Measurements from ENCODE around the gene PKD1. TPM values are rescaled to one million over a fixed set of nuclear protein-coding genes. Genes with fewer than 3 reads are reported as not detected.

Gene PKD1
- total RNA-seq, 1 experiment from 2014 or later, result 137 TPM

GRCh38 chr16:2043667-2044451 is 91.8 kb downstream of the PKD1 start (continued):
- TF ChIP-seq REST (IDR thresholded peaks at IDR 0.05; ENCODE audit: low read depth) (no peak), ELF1 (IDR thresholded peaks at IDR 0.05; ENCODE audit: borderline replicate concordance, low read depth) (no peak), CEBPB (IDR thresholded peaks at IDR 0.05; ENCODE audit: low read depth) (no peak), POLR2A (IDR thresholded peaks at IDR 0.05; ENCODE audit: borderline replicate concordance, extremely low read depth, insufficient read depth, insufficient read length) (no peak), SP1 (IDR thresholded peaks at IDR 0.05; ENCODE audit: low read depth) (no peak), JUND (IDR thresholded peaks at IDR 0.05) (no peak), TCF7L2 (IDR thresholded peaks at IDR 0.05; ENCODE audit: borderline replicate concordance, extremely low read depth, insufficient read depth, insufficient read length) (no peak)

GRCh38 chr16:2042986-2043666 is 92.6 kb downstream of the PKD1 start:
- TF ChIP-seq SIN3A (IDR thresholded peaks at IDR 0.05; ENCODE audit: low read depth) (no peak), SP1 (IDR thresholded peaks at IDR 0.05; ENCODE audit: low read depth) (no peak), RAD21 (IDR thresholded peaks at IDR 0.05; ENCODE audit: low read depth) (no peak), SRF (IDR thresholded peaks at IDR 0.05; ENCODE audit: low read depth) (no peak), JUND (IDR thresholded peaks at IDR 0.05) (no peak), CEBPB (IDR thresholded peaks at IDR 0.05; ENCODE audit: low read depth) (no peak)
- no peaks in the 10 kb centered on the region for H3K27me3 ChIP-seq (ENCODE audit: insufficient read depth, low read length)
- H3K27ac ChIP-seq (ENCODE audit: low read depth, low read length), result no peak overlapping the region
- DNase-seq (ENCODE audit: low read depth, low spot score) (no peak), ATAC-seq (no peak)
- no peak overlapping the region for H3K4me2 ChIP-seq (ENCODE audit: low read length)
- no peaks in the 10 kb centered on the region for H3K36me3 ChIP-seq (ENCODE audit: control insufficient read depth in 1 of 2, insufficient read depth in 2 of 2, low read length in 2 of 2)
- H3K9ac ChIP-seq (ENCODE audit: low read length), result no peak overlapping the region
- ChIA-PET POLR2A (no interaction called here), CTCF (no interaction called here), RAD21 (ENCODE audit: low non-redundant PET in 1 of 2, low total read pairs in 2 of 2, uncharacterized antibody in 2 of 2, unreplicated experiment in 2 of 2) (no interaction called here)
- H2AFZ ChIP-seq (ENCODE audit: low read depth, low read length, poor library complexity, severe bottlenecking), result no peak overlapping the region
- H3K9me2 ChIP-seq (ENCODE audit: insufficient read depth), result no peaks in the 10 kb centered on the region
- peaks cover 3% of the 10 kb centered on the region; the same call in 1 of the 2 replicates for H3K79me2 ChIP-seq (ENCODE audit: insufficient read depth, low read length)
- no peaks in the 10 kb centered on the region for H3K9me3 ChIP-seq (ENCODE audit: control insufficient read depth in 1 of 2, insufficient read depth in 1 of 2, low read depth in 1 of 2, low read length in 2 of 2)
- no TSS peak for BruUV-seq (replicated peaks)
- no peaks in the 10 kb centered on the region for H4K20me1 ChIP-seq (ENCODE audit: insufficient read depth)
- intact Hi-C loops (cut with micrococcal nuclease), result no loop called here
- no peak overlapping the region for H3K4me3 ChIP-seq (replicated peaks in 1 of 2; ENCODE audit: low read depth in 1 of 2, low read length in 2 of 2)
- H3K4me1 ChIP-seq (ENCODE audit: control insufficient read depth in 1 of 2, insufficient read depth in 2 of 2, low read length in 2 of 2), result peaks cover 11 to 53% of the 10 kb centered on the region in 2 experiments; a peak in 3 of 4 replicates

Data from HCT116 (cell line).